ENCODE data around the gene WDR46.

- no peak for TF ChIP-seq CTCF (IDR thresholded peaks at IDR 0.05; ENCODE audit: low read depth, low read length, poor library complexity, severe bottlenecking)
- TF ChIP-seq EZH2phosphoT487 (IDR thresholded peaks at IDR 0.05; ENCODE audit: borderline replicate concordance, low read length): no peak
These were observed 36.3 kb downstream of the WDR46 start for GRCh38 chr6:33252759-33253158.
